ENCODE data around the gene GPLD1.

Gene GPLD1

DNA sequence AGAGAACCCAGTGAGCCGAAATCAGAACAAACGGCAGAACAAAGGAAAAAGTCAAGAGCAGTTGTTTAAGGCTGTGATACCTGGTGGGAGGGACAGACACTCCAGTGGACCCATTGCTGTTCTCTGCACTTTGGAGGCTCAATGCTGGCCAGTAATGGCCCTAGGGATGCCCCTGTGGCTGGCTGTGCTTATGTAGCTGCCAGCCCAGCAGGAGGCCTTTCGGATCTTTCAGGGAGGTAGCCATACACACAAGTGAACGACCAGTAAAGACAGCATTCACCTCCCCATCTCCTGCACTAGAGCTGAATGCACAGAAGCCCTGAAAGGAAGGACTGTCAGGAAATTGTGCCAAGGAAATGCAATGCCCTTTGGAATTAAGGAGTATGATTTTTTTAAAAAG lies 34.3 kb downstream of the GPLD1 start:
- no peak for DNase-seq (ENCODE audit: low read depth)

DNA sequence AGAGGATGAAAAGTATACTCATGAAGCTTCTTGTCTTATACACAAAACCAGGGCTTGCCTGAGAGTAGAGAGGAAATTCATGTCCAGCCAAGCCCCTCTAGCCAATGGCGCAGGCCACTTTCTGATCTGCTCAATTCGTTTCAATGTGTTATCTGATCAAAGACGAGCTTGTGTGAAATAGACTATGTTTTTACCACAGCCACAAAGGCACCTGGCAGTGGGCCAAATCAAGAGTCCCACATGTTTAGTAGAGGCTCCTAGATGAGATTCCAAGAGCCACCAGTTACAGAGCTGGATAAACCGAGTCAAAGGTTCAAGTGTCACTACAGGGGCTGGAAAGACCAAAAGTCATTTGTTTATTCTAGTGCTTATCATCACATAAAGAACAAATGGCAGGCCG lies 34.9 kb downstream of the GPLD1 start:
- no peak for DNase-seq (ENCODE audit: low read depth)

- DNase-seq (ENCODE audit: low read depth), result no peak
Observed at GRCh38 chr6:24453921-24454320, 35.5 kb downstream of the GPLD1 start.

DNA sequence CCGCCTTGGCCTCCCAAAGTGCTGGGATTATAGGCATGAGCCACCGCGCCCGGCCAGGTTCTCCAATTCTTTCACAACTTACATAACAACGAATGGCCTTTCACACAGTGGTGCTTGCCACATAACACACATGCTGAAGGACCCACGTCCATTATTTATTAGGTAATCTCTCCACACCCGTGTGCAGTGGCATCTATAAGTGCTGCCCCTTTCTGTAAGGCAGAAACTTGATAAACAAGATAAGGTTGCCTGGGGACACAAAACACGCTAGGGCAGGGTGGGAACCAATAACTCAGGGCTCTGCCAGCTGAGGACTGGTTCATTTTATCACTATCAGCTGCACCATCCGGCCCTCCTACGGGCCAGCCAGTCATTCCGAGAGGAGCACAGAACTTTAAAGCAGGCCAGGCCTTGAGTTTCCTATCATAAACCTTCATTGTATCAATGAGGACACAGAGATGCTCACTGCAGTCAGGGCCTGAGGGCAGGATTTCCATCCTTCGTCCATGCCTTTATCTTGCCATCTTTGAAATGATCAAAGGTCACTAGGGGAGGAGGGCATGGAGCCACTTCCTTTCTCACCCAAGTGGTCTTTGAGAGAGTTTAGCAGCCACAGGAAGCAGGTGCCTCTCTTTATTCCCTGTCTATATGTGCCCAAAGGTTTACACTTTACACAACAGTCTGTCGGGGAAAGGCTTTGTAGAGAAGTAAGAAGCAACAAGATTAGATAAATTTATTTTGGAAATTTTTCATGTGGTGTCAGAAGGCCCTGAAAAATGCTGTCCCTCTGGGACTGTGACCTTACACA lies 37.6 kb downstream of the GPLD1 start:
- no peak for DNase-seq (ENCODE audit: low read depth)

- DNase-seq (ENCODE audit: low read depth), result no peak
Observed at GRCh38 chr6:24448828-24449525, 40.4 kb downstream of the GPLD1 start.

- no peak for DNase-seq (ENCODE audit: low read depth)
Observed at GRCh38 chr6:24448396-24448795, 41.0 kb downstream of the GPLD1 start.

DNA sequence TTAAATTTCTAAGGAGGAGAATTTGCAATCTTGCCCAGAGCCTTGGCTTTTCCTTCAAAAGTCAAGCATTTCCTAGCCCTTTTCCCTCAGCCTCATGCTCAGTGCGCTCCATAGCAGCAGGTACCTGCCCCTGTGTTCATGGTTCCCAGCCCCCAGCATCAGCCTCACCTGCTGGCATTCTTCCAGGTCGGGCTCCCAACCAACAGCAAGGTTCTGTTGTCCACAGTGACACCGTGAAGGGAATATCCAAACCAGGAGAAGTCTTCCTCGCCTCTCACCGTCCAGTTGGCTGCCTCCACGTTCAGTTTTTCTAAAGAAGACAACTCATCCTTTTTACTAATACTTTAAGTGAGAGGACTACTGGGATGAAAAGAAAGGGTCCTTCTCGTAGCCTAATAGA lies 42.7 kb downstream of the GPLD1 start:
- no peak for DNase-seq (ENCODE audit: low read depth)

DNA sequence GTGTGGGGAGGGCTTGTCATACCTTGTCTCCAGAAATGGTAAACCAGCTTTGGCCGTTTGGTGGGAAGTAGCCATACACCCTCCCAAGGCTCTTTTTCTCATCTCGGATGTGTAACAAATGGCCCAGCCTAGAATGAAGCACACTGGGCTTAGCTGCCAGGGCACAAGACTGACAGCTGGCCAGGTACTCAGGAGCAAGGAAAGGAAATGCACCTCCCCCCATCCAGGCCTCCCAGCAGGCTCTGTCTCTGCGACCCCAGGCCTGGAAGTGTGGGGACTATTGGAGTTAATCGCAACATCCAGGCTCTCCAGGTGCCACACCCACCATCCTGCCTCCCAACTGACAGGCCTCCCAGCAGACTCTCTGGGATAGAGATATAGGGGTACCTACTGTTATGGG lies 43.7 kb downstream of the GPLD1 start:
- DNase-seq (ENCODE audit: low read depth), result no peak

DNA sequence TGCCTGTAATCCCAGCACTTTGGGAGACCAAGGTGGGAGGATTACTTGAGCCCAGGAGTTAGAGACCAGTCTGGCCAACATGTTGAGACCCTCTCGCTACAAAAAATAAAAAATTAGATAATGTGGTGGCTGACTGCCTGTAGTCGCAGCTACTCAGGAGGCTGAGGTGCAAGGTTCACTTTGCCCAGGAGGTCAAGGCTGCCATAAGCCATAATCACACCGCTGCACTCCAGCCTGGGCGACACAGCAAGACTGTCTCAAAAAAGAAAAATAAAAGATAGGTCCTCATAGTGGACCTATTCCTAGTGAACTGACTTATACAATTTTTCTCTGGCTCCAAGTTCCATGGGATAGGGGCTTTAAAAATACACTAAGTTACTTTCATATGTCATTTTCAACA lies 44.8 kb downstream of the GPLD1 start:
- DNase-seq (ENCODE audit: low read depth), result no peak

DNA sequence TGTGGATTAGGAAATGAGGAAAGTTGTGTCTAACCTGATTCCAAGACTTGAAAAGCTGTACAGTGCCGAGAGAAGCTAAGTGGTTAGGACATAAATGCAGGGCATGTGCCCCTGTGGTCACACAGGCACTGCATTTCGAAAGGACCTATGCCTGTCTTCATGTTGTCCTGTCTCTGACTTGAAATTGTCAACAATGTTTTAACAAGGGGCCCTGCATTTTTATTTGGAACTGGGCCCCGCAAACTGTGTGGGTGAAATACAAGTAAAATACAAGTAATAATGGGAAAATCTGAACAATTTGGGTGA lies 47.8 kb downstream of the GPLD1 start:
- DNase-seq (ENCODE audit: low read depth), result no peak

DNA sequence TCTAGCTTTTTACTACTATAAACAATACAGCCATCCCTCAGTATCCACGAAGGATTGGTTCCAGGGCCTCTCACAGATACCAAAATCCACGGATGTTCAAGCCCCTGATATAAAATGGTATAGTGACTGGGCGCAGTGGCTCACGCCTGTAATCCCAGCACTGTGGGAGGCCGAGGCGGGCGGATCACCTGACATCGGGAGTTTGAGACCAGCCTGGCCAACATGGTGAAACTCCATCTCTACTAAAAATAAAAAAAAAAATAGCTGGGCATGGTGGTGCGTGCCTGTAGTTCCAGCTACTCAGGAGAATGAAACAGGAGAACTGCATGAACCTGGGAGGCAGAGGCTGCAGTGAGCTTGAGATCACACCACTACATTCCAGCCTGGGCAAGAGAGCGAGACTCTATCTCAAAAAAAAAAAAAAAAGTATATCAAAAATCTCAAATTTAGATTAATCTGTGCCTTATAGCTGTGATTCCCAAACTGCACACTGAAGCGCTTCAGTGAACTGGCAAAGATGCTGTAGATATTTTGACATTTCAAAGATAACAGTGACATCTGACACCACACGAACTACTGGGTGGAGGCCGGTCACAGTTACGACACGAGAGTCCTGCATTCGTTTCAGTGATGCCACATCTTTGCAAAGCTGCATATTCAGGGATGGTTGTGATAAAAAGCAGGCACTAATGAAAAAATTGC lies 48.3 kb downstream of the GPLD1 start:
- DNase-seq (ENCODE audit: low read depth), result no peak

DNA sequence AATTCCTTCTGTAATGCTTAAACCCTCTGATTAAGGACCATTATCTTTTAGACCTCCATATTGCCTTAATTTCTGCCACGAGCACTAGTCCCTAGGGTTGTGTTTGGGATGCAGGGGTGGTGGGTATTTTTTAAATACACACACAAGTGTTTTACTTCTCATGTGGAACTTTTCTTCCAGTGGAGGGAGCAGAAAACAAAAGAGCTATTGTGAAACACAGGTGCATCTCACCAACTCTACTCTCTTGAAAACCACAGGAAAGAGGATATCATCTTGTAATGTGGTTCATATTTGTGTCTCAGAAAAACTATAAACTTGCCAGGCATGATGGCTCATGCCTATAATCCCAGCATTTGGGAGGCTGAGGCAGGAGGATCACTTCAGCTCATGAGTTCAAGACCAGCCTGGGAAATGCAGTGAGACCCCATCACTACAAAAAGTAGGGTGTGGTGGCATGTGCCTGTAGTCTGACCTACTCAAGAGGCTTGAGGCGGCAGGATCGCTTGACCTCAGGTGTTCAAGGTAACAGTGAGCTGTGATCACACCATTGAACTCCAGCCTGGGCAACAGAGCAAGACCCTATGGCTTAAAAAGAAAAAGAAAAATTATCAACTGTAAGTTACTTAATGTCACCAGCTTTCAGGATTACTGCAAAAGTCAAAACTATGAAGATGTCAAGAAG lies 49.4 kb downstream of the GPLD1 start:
- DNase-seq (ENCODE audit: low read depth), result no peak

GRCh38 chr6:24436979-24437378 lies 52.4 kb downstream of the GPLD1 start:
- DNase-seq (ENCODE audit: low read depth), result no peak

DNA sequence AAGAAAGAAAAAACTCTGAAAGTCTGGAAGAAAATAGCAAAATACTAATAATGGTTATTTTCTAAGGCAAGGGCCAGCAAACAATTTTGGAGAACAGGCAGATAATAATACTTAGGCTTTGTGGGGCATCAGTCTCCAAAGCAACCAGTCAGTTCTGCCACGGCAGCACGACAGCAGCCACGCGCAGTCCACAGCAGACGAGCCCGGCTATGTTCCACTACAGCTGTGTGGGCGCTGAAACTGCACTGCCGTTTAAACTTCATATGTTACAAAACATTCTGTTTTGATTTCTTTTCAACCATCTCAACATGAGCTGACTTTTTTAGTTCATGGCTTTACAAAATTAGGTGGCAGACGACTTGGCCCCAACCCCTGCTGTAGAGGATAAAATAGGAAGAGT lies 56.8 kb downstream of the GPLD1 start:
- DNase-seq (ENCODE audit: low read depth), result no peak

DNA sequence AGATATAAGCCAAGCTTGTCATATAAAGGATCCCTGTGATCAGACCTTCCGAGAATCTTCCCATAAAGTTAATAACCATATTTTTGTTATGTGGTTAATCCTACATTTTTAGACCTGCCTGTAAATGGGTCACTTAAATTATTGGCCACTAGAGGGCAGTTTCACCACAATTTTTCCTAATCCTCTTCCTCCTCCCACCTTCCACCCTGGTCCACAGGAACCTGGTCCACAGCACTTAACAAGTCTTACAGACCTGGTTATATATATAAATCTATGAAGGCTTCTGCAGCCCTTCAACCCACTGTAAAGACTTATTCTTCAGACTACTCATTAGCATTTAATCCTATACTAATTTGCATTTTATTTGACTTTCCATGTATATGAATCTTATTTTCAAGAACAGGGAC lies 58.3 kb downstream of the GPLD1 start:
- no peak for DNase-seq (ENCODE audit: low read depth)

DNA sequence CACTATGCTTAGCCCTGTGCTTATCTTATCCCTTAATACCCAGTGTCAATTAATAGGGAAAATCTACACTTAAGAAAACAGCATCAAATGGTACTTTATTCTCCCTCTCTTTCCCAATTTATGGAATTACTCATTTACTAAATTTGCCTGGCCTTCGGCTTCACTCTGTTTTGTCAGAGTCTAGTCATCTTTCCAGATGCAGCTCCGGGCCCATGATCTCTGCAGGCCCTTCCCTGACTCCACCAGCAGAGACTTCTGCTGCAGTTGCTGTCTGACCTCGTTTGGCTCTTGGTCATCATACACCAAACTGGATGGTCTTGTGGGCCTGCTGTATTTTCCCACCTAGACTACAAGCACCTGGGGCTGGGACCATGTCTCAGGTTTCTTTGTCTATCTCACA lies 59.3 kb downstream of the GPLD1 start:
- DNase-seq (ENCODE audit: low read depth), result no peak

GRCh38 chr6:24429146-24429545 lies 60.2 kb downstream of the GPLD1 start:
- DNase-seq (ENCODE audit: low read depth), result no peak

GRCh38 chr6:24428615-24429014 lies 60.8 kb downstream of the GPLD1 start:
- DNase-seq (ENCODE audit: low read depth), result no peak

DNA sequence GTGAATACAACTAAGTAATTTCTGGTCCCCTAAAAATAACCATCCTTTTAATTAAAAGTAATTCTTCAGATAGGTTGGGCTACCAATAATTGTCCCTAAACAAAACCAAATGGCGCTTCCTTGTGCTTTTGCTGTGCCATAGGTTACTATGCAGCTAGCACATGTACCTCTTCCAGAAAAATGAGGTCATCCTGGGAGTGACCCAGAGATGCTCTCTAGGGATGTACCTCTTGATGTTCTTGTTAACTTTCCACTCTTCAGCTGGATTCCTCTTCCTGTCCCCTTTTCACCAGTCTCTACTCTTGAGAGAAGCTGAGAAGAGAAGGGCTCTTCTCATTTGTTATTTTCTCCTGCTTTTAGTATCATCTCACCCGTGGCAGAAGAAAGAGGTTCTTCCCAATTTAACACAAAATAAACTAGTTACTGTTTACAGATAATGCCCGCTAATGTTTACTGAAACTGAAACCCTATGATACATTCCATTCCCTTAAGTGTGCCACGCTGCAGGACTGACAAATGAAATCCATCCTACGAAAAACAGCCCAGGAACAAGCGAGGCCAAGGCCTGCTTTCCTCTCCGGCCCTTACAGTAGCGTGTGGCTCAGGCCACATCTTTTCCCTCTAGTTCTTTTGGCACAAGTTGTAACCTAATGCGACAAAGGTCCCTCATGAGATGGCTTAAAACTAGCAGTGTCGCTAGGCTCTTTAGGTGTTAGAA lies 62.5 kb downstream of the GPLD1 start:
- no peak for DNase-seq (ENCODE audit: low read depth)

DNA sequence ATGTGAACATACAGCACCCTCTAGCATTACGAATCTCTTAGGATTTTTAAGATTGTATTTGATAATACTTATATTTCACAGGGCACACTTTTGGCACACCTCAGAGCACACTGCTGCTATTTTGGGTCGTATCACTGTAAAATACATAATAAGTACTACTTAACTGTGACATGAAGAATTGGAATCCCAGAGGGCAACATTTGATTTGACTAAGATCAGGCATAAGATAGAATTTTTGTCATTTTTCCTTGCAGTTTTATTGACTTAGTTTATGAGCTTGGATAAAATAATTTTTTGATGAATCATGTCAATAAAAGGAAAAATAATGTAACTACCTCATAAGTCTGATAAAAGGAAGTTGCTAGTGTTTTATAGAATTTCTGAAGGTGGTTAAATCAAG lies 64.3 kb downstream of the GPLD1 start:
- no peak for DNase-seq (ENCODE audit: low read depth)

DNA sequence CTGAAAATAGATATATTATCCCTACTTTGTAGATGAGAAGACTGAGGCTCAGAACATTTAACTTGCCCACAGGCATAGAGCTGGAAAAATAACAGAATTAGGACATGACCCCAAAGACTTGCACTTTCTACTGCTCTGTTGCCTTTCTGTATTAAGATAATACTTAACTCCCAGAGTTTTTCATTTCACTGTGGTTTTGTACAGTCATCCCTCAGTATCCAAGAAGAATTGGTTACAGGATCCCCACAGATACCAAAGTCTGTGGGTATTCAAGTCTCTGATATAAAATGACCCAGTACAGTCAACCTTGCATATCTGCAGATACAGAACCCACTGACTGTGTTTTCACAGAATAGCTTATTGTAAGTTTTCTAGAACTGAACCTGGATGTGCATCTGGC lies 69.9 kb downstream of the GPLD1 start:
- no peak for DNase-seq (ENCODE audit: low read depth)

- no peak for DNase-seq (ENCODE audit: low read depth)
Observed at GRCh38 chr6:24415753-24416152, 73.6 kb downstream of the GPLD1 start.
